GM12874 (cell line): Measurements from ENCODE around the gene CLIC5.

ENCODE experiments used
- CTCF ChIP-seq: IDR thresholded peaks from 2 replicates; pipeline ENCODE4 v1.5.1; 2011; ENCODE audit warnings: low read depth, mild to moderate bottlenecking, control low read depth, low read length, moderate library complexity; ENCODE audit not compliant: insufficient read depth

Gene CLIC5

GRCh38 chr6:45931232-45931631 is 84.4 kb downstream of the CLIC5 start:
- no peak for TF ChIP-seq CTCF

GRCh38 chr6:45930420-45931040 is 85.1 kb downstream of the CLIC5 start:
- peak; percentile 93 for TF ChIP-seq CTCF

GRCh38 chr6:45929421-45930361 is 86.0 kb downstream of the CLIC5 start:
- TF ChIP-seq CTCF: no peak

GRCh38 chr6:45928721-45929305 is 86.8 kb downstream of the CLIC5 start:
- no peak for TF ChIP-seq CTCF

GRCh38 chr6:45927421-45928320 is 88.0 kb downstream of the CLIC5 start:
- no peak for TF ChIP-seq CTCF

GRCh38 chr6:45924763-45925342 is 90.8 kb downstream of the CLIC5 start:
- TF ChIP-seq CTCF: no peak
